T-cell (primary cell): ENCODE results near the gene DCLK2. TPM values are rescaled to one million over a fixed set of nuclear protein-coding genes. Genes with fewer than 3 reads are reported as not detected.

Experiments used
- ATAC-seq, 4 experiments: fragments of 200-7000 bp in 3 of 4; fragments of 150-1000 bp in 1 of 4; cut with Tn5 transposase; replicated peaks in 1 of 4; 1 replicate in 3 of 4; 2 replicates in 1 of 4; pipeline ENCODE4 v1.10.0; 2021; ENCODE audit warnings: moderate library complexity in 3 of 4, mild to moderate bottlenecking in 2 of 4, moderate number of reproducible peaks in 1 of 4
- CTCF ChIA-PET, 2 donors: fragments of 300-600 bp; sonication (Branson Sonifier 250); formaldehyde crosslinking; loops; one replicate each; lab custom pipeline; 2022; ENCODE audit warnings: antibody characterized with exemption in 2 of 2; lab: Charles Lee
- POLR2A ChIA-PET, 2 donors: fragments of 300-600 bp; sonication (Branson Sonifier 250); formaldehyde crosslinking; loops; one replicate each; lab custom pipeline; 2022; ENCODE audit warnings: antibody characterized with exemption in 2 of 2; lab: Charles Lee
- DNase-seq, 35 experiments: peaks; one replicate each; pipeline versions ENCODE4 v3.0.0 to v3.0.0-alpha.2; 2013 to 2023
- H3K27ac ChIP-seq: one replicate; pipeline ENCODE4 v1.5.1; 2013; ENCODE audit warnings: low read length
- H3K27me3 ChIP-seq, 2 experiments: replicated peaks in 1 of 2; 1 replicate in 1 of 2; 2 replicates in 1 of 2; pipeline versions ENCODE4 v1.6.1 to v1.7.0; 2013; ENCODE audit warnings: low read length in 1 of 2, mixed read lengths in 1 of 2; ENCODE audit not compliant: control insufficient read depth in 2 of 2, insufficient read depth in 2 of 2; ENCODE audit errors: extremely low read depth in 1 of 2
- H3K36me3 ChIP-seq, 2 donors: 1 replicate in 1 of 2; 2 replicates in 1 of 2; pipeline versions ENCODE4 v1.6.1 to v1.7.0; 2013; ENCODE audit warnings: low read length in 1 of 2; ENCODE audit not compliant: control insufficient read depth in 2 of 2, insufficient read depth in 1 of 2; ENCODE audit errors: extremely low read depth in 1 of 2
- H3K4me1 ChIP-seq, 2 experiments: 1 replicate in 1 of 2; 2 replicates in 1 of 2; pipeline versions ENCODE4 v1.6.1 to v1.7.0; 2013; ENCODE audit warnings: low read length in 2 of 2, mixed read lengths in 1 of 2; ENCODE audit not compliant: insufficient read depth in 2 of 2, control insufficient read depth in 1 of 2; ENCODE audit errors: extremely low read depth in 1 of 2
- H3K4me3 ChIP-seq, 2 donors: 1 replicate in 1 of 2; 2 replicates in 1 of 2; pipeline versions ENCODE4 v1.5.1 to v1.7.0; 2013; ENCODE audit warnings: mild to moderate bottlenecking in 2 of 2, low read length in 1 of 2, moderate library complexity in 1 of 2; ENCODE audit not compliant: control insufficient read depth in 1 of 2; ENCODE audit errors: extremely low read depth in 1 of 2
- H3K9me3 ChIP-seq: 2 replicates; pipeline ENCODE4 v1.7.0; 2013
- H3K27ac Mint-ChIP-seq, 2 donors: one replicate each; pipeline ENCODE4 v1.8.0; 2020 to 2021; ENCODE audit warnings: mild to moderate bottlenecking in 2 of 2, mixed read lengths in 2 of 2
- H3K27me3 Mint-ChIP-seq, 2 donors: one replicate each; pipeline ENCODE4 v1.8.0; 2021 to 2022; ENCODE audit warnings: mixed read lengths in 2 of 2
- H3K36me3 Mint-ChIP-seq: one replicate; pipeline ENCODE4 v1.8.0; 2021; ENCODE audit warnings: mixed read lengths
- H3K4me1 Mint-ChIP-seq, 3 donors: one replicate each; pipeline ENCODE4 v1.8.0; 2020 to 2022; ENCODE audit warnings: mixed read lengths in 3 of 3, mild to moderate bottlenecking in 1 of 3
- H3K4me3 Mint-ChIP-seq, 3 donors: one replicate each; pipeline ENCODE4 v1.8.0; 2020 to 2022; ENCODE audit warnings: mild to moderate bottlenecking in 3 of 3, mixed read lengths in 3 of 3, moderate library complexity in 3 of 3
- H3K9me3 Mint-ChIP-seq, 3 donors: one replicate each; pipeline ENCODE4 v1.8.0; 2020 to 2022; ENCODE audit warnings: mixed read lengths in 3 of 3
- WGBS: methylation state at CpG from one replicate; pipeline ENCODE4 v1.1.5; 2013; ENCODE audit warnings: missing lambda C conversion rate; ENCODE audit not compliant: insufficient coverage; 5-methylcytosine and 5-hydroxymethylcytosine counted together
- total RNA-seq, 35 experiments: library from RNA in 6 of 35; stranded (reverse) in 6 of 35; fragments of 120-200 nt in 1 of 35; gene quantifications; one replicate each; pipeline versions ENCODE4 v1.2.1 to v1.2.4 and lab custom pipeline; 2013 to 2026

Gene DCLK2
- total RNA-seq, 5 donors from 2014 or later (not counting 1 experiment from before 2014, with no cell fraction given), result 0.10 to 0.35 (median 0.15) TPM; not detected in 2

GRCh38 chr4:150278206-150278605 is 200.0 kb downstream of the DCLK2 start:
- Mint-ChIP-seq H3K9me3 (peaks cover 0 to 15% (median 7%) of the 10 kb centered on the region in 3 donors), H3K27ac (no peak overlapping the region), H3K36me3 (peaks cover 100% of the 10 kb centered on the region), H3K4me3 (no peak overlapping the region), H3K27me3 (no peaks in the 10 kb centered on the region), H3K4me1 (peaks cover 0 to 4% (median 0%) of the 10 kb centered on the region in 3 donors)
- DNase-seq (no peak), ATAC-seq (no peak)
- POLR2A ChIA-PET, result no interaction called here
- Histone ChIP-seq H3K27ac (no peak overlapping the region), H3K4me3 (no peak overlapping the region), H3K4me1 (no peaks in the 10 kb centered on the region), H3K36me3 (peaks cover 21 to 46% of the 10 kb centered on the region in 2 donors), H3K27me3 (no peaks in the 10 kb centered on the region), H3K9me3 (no peaks in the 10 kb centered on the region)
- no CpG with 5 or more reads among the region's 2 CpGs for WGBS
- CTCF ChIA-PET, result no interaction called here

- H3K4me3 Mint-ChIP-seq, result no peak overlapping the region
- H3K27me3 ChIP-seq, result no peaks in the 10 kb centered on the region
- no peaks in the 10 kb centered on the region for H3K4me1 ChIP-seq
- peaks cover 0 to 11% (median 7%) of the 10 kb centered on the region in 3 donors for H3K9me3 Mint-ChIP-seq
- CTCF ChIA-PET, result no interaction called here
- no peak overlapping the region for H3K27ac Mint-ChIP-seq
- no peak for ATAC-seq
- WGBS, result 77% methylated on average over 4 of the region's 9 CpGs
- POLR2A ChIA-PET, result no interaction called here
- H3K4me3 ChIP-seq, result no peak overlapping the region
- H3K9me3 ChIP-seq, result no peaks in the 10 kb centered on the region
- H3K27ac ChIP-seq, result no peak overlapping the region
- no peaks in the 10 kb centered on the region for H3K4me1 Mint-ChIP-seq
- H3K27me3 Mint-ChIP-seq, result no peaks in the 10 kb centered on the region
- peaks cover 24 to 49% of the 10 kb centered on the region in 2 donors for H3K36me3 ChIP-seq
- no peak for DNase-seq
- peaks cover 90% of the 10 kb centered on the region for H3K36me3 Mint-ChIP-seq
Observed at GRCh38 chr4:150280081-150280895, 202.0 kb downstream of the DCLK2 start.

GRCh38 chr4:150280975-150281374 is 202.7 kb downstream of the DCLK2 start:
- 100% methylated on average over 5 of the region's 8 CpGs for WGBS
- no peak overlapping the region for H3K4me3 ChIP-seq
- Mint-ChIP-seq H3K4me3 (no peak overlapping the region), H3K27ac (no peak overlapping the region), H3K9me3 (peaks cover 0 to 11% (median 7%) of the 10 kb centered on the region in 3 donors), H3K36me3 (peaks cover 88% of the 10 kb centered on the region), H3K4me1 (no peaks in the 10 kb centered on the region), H3K27me3 (no peaks in the 10 kb centered on the region)
- no peak for DNase-seq
- no peaks in the 10 kb centered on the region for H3K9me3 ChIP-seq
- peaks cover 24 to 56% of the 10 kb centered on the region in 2 donors for H3K36me3 ChIP-seq
- H3K27me3 ChIP-seq, result no peaks in the 10 kb centered on the region
- ATAC-seq, result no peak
- ChIA-PET CTCF (no interaction called here), POLR2A (no interaction called here)
- H3K4me1 ChIP-seq, result no peaks in the 10 kb centered on the region
- no peak overlapping the region for H3K27ac ChIP-seq

- DNase-seq, result no peak
- Mint-ChIP-seq H3K4me3 (no peak overlapping the region), H3K4me1 (no peaks in the 10 kb centered on the region), H3K27me3 (no peaks in the 10 kb centered on the region), H3K27ac (no peak overlapping the region), H3K9me3 (peaks cover 0 to 3% (median 3%) of the 10 kb centered on the region in 3 donors), H3K36me3 (peaks cover 76% of the 10 kb centered on the region)
- Histone ChIP-seq H3K4me1 (no peaks in the 10 kb centered on the region), H3K36me3 (peaks cover 13 to 44% of the 10 kb centered on the region in 2 donors), H3K9me3 (no peaks in the 10 kb centered on the region), H3K27ac (no peak overlapping the region), H3K4me3 (no peak overlapping the region), H3K27me3 (no peaks in the 10 kb centered on the region)
- CTCF ChIA-PET, result interaction anchor here (0.5 to 0.6 kb wide), 2 partner anchors 778 to 1370 kb away, joined by 3 read pairs; no protein-coding TSS in a partner anchor
- no peak for ATAC-seq
- WGBS, result no CpG with 5 or more reads among the region's 1 CpG
- POLR2A ChIA-PET, result no interaction called here
Observed at GRCh38 chr4:150283689-150284088, 205.4 kb downstream of the DCLK2 start.

GRCh38 chr4:150286656-150287055 is 208.4 kb downstream of the DCLK2 start:
- H3K4me3 ChIP-seq, result no peak overlapping the region
- Mint-ChIP-seq H3K36me3 (peaks cover 46% of the 10 kb centered on the region), H3K4me1 (peaks cover 0 to 8% (median 0%) of the 10 kb centered on the region in 3 donors), H3K9me3 (no peaks in the 10 kb centered on the region), H3K27ac (no peak overlapping the region), H3K4me3 (no peak overlapping the region), H3K27me3 (no peaks in the 10 kb centered on the region)
- no peaks in the 10 kb centered on the region for H3K9me3 ChIP-seq
- ChIA-PET CTCF (interaction anchor here in 1 of 2 donors (0.6 kb wide), 1 partner anchor 50 kb away, joined by 4 read pairs; no protein-coding TSS in a partner anchor), POLR2A (no interaction called here)
- no peak for DNase-seq
- H3K36me3 ChIP-seq, result peaks cover 7 to 26% of the 10 kb centered on the region in 2 donors
- no peak for ATAC-seq
- WGBS, result 90% methylated on average over 2 of the region's 6 CpGs
- no peaks in the 10 kb centered on the region for H3K4me1 ChIP-seq
- H3K27me3 ChIP-seq, result no peaks in the 10 kb centered on the region
- no peak overlapping the region for H3K27ac ChIP-seq

- Histone ChIP-seq H3K4me3 (no peak overlapping the region), H3K27me3 (no peaks in the 10 kb centered on the region), H3K27ac (no peak overlapping the region), H3K36me3 (peaks cover 0 to 12% of the 10 kb centered on the region in 2 donors), H3K9me3 (no peaks in the 10 kb centered on the region), H3K4me1 (no peaks in the 10 kb centered on the region)
- H3K4me1 Mint-ChIP-seq, result peaks cover 0 to 8% (median 0%) of the 10 kb centered on the region in 3 donors
- H3K4me3 Mint-ChIP-seq, result no peak overlapping the region
- no peaks in the 10 kb centered on the region for H3K27me3 Mint-ChIP-seq
- ATAC-seq (no peak), DNase-seq (no peak)
- ChIA-PET POLR2A (no interaction called here), CTCF (no interaction called here)
- H3K36me3 Mint-ChIP-seq, result peaks cover 36% of the 10 kb centered on the region
- 50% methylated on average over 1 of the region's 2 CpGs for WGBS
- H3K9me3 Mint-ChIP-seq, result no peaks in the 10 kb centered on the region
- H3K27ac Mint-ChIP-seq, result no peak overlapping the region
Observed at GRCh38 chr4:150289198-150289597, 211.0 kb downstream of the DCLK2 start.
